H1 (cell line): ENCODE measurements around the gene TLK2. TPM values are rescaled to one million over a fixed set of nuclear protein-coding genes. Genes with fewer than 3 reads are reported as not detected.

Experiments
- CTCF ChIA-PET: fragments of 300-600 bp; sonication (Branson Sonifier 250); formaldehyde crosslinking; loops from one replicate; lab custom pipeline; 2021; ENCODE audit not compliant: partially characterized antibody; lab: Charles Lee
- POLR2A ChIA-PET: fragments of 300-600 bp; sonication (Branson Sonifier 250); formaldehyde crosslinking; loops from one replicate; lab custom pipeline; 2021; ENCODE audit warnings: inconsistent platforms; ENCODE audit not compliant: partially characterized antibody; lab: Charles Lee
- DNase-seq, 2 experiments: peaks; one replicate each; pipeline versions ENCODE4 v3.0.0 to v3.0.0-alpha.2; 2010 to 2022; ENCODE audit warnings: low spot score in 2 of 2, low read depth in 1 of 2, mixed read lengths in 1 of 2
- FAIRE-seq: peaks from 2 replicates; lab custom pipeline; 2011; peaks lifted over from hg19 to GRCh38; lab: Jason Lieb, UNC
- H2AFZ ChIP-seq: 2 replicates; pipeline ENCODE4 v1.8.1; 2012; ENCODE audit warnings: low read length, inconsistent platforms
- H2AK5ac ChIP-seq: 2 replicates; pipeline ENCODE4 v1.6.1; 2013; ENCODE audit warnings: low read depth, low read length
- H2BK120ac ChIP-seq: replicated peaks from 2 replicates; pipeline ENCODE3; 2013; ENCODE audit warnings: low read depth, low read length, inconsistent platforms
- H2BK12ac ChIP-seq: 2 replicates; pipeline ENCODE4 v1.6.1; 2013; ENCODE audit warnings: low read depth, low read length
- H2BK15ac ChIP-seq: 2 replicates; pipeline ENCODE4 v1.6.1; 2013; ENCODE audit warnings: low read length
- H2BK20ac ChIP-seq: 2 replicates; pipeline ENCODE4 v1.6.1; 2013; ENCODE audit warnings: low read length
- H2BK5ac ChIP-seq: 2 replicates; pipeline ENCODE4 v1.6.1; 2013; ENCODE audit warnings: low read depth, low read length
- H3K14ac ChIP-seq: 2 replicates; pipeline ENCODE4 v1.6.1; 2013; ENCODE audit warnings: inconsistent platforms; ENCODE audit not compliant: insufficient read length
- H3K18ac ChIP-seq: 2 replicates; pipeline ENCODE4 v1.6.1; 2013; ENCODE audit warnings: low read length; ENCODE audit errors: extremely low read depth
- H3K23ac ChIP-seq: 2 replicates; pipeline ENCODE4 v1.6.1; 2013; ENCODE audit warnings: inconsistent platforms; ENCODE audit not compliant: insufficient read length
- H3K23me2 ChIP-seq: 2 replicates; pipeline ENCODE4 v1.6.1; 2013; ENCODE audit warnings: low read depth, low read length
- H3K27ac ChIP-seq: 2 replicates; pipeline ENCODE4 v1.6.1; 2011; ENCODE audit warnings: low read depth, low read length, inconsistent platforms
- H3K27me3 ChIP-seq, 4 experiments: replicated peaks in 1 of 4; 1 replicate in 1 of 4; 2 replicates in 3 of 4; pipeline versions ENCODE4 v1.6.1 to v1.8.1; 2011 to 2013; ENCODE audit warnings: low read length in 3 of 4, mild to moderate bottlenecking in 3 of 4, inconsistent platforms in 2 of 4, mixed read lengths in 2 of 4, moderate library complexity in 1 of 4; ENCODE audit not compliant: control insufficient read depth in 3 of 4, insufficient read depth in 3 of 4; ENCODE audit errors: extremely low read depth in 1 of 4
- H3K36me3 ChIP-seq, 4 experiments: 2 replicates each; pipeline versions ENCODE4 v1.6.1 to v1.8.1; 2011 to 2013; ENCODE audit warnings: mild to moderate bottlenecking in 4 of 4, low read length in 3 of 4, moderate library complexity in 2 of 4, control low read depth in 1 of 4, inconsistent platforms in 1 of 4; ENCODE audit not compliant: insufficient read depth in 4 of 4, control insufficient read depth in 2 of 4
- H3K4ac ChIP-seq: replicated peaks from 2 replicates; pipeline ENCODE3; 2013; ENCODE audit warnings: low read length, low read depth, mixed read lengths, inconsistent platforms; ENCODE audit not compliant: insufficient read length
- H3K4me1 ChIP-seq, 4 experiments: replicated peaks in 1 of 4; 1 replicate in 1 of 4; 2 replicates in 3 of 4; pipeline versions ENCODE4 v1.6.1 to v1.8.1; 2011 to 2013; ENCODE audit warnings: low read length in 3 of 4, inconsistent platforms in 2 of 4, mixed read lengths in 1 of 4; ENCODE audit not compliant: insufficient read depth in 4 of 4, control insufficient read depth in 3 of 4
- H3K4me2 ChIP-seq, 2 experiments: 2 replicates each; pipeline versions ENCODE4 v1.6.1 to v1.8.1; 2011 to 2013; ENCODE audit warnings: low read depth in 2 of 2, low read length in 2 of 2, control low read depth in 1 of 2, inconsistent platforms in 1 of 2, mild to moderate bottlenecking in 1 of 2; ENCODE audit not compliant: insufficient read depth in 1 of 2
- H3K4me3 ChIP-seq, 4 experiments: fragments of 200-600, 300-600 bp in 1 of 4; sonication (generic), shearing (Covaris generic), sonication (Bioruptor Twin) in 1 of 4; 2 replicates each; pipeline versions ENCODE4 v1.5.1 to v1.8.1; 2011 to 2016; ENCODE audit warnings: low read length in 4 of 4, low read depth in 3 of 4, control low read depth in 2 of 4, inconsistent platforms in 2 of 4, mild to moderate bottlenecking in 2 of 4, mixed read lengths in 1 of 4, moderate library complexity in 1 of 4; ENCODE audit not compliant: insufficient read depth in 2 of 4; ENCODE audit errors: extremely low read depth in 1 of 4
- H3K56ac ChIP-seq: replicated peaks from 2 replicates; pipeline ENCODE3; 2013; ENCODE audit warnings: low read depth, mild to moderate bottlenecking, mixed read lengths, low read length, inconsistent platforms; ENCODE audit not compliant: insufficient read length
- H3K79me1 ChIP-seq: 2 replicates; pipeline ENCODE4 v1.6.1; 2013; ENCODE audit warnings: low read depth, low read length, control low read depth
- H3K79me2 ChIP-seq, 2 experiments: 2 replicates each; pipeline versions ENCODE4 v1.6.1 to v1.8.1; 2012 to 2013; ENCODE audit warnings: low read length in 2 of 2, mild to moderate bottlenecking in 2 of 2, inconsistent platforms in 1 of 2; ENCODE audit not compliant: insufficient read depth in 2 of 2, control insufficient read depth in 1 of 2
- H3K9ac ChIP-seq, 4 experiments: replicated peaks in 1 of 4; 1 replicate in 1 of 4; 2 replicates in 3 of 4; pipeline versions ENCODE4 v1.6.1 to v1.8.1; 2011 to 2013; ENCODE audit warnings: low read depth in 3 of 4, low read length in 3 of 4, control low read depth in 2 of 4, mild to moderate bottlenecking in 2 of 4, moderate library complexity in 2 of 4, inconsistent platforms in 1 of 4; ENCODE audit errors: extremely low read depth in 1 of 4
- H3K9me3 ChIP-seq, 2 experiments: 2 replicates each; pipeline versions ENCODE4 v1.6.1 to v1.8.1; 2012 to 2013; ENCODE audit warnings: mild to moderate bottlenecking in 2 of 2, moderate library complexity in 2 of 2, control low read depth in 1 of 2, inconsistent platforms in 1 of 2, low read depth in 1 of 2, low read length in 1 of 2, mixed read lengths in 1 of 2; ENCODE audit not compliant: insufficient read depth in 2 of 2
- H4K20me1 ChIP-seq, 2 experiments: replicated peaks in 1 of 2; 2 replicates each; pipeline versions ENCODE3 to v1.8.1; 2011 to 2013; ENCODE audit warnings: inconsistent platforms in 2 of 2, low read length in 2 of 2, mild to moderate bottlenecking in 1 of 2; ENCODE audit not compliant: insufficient read depth in 2 of 2, control insufficient read depth in 1 of 2
- H4K5ac ChIP-seq: 2 replicates; pipeline ENCODE4 v1.6.1; 2013; ENCODE audit warnings: low read length, low read depth, mixed read lengths, inconsistent platforms; ENCODE audit not compliant: insufficient read length
- H4K8ac ChIP-seq: 2 replicates; pipeline ENCODE4 v1.8.0; 2013; ENCODE audit warnings: mild to moderate bottlenecking, moderate library complexity, low read length, inconsistent platforms; ENCODE audit not compliant: insufficient read depth; ENCODE audit errors: extremely low read depth
- H4K91ac ChIP-seq: replicated peaks from 2 replicates; pipeline ENCODE3; 2013; ENCODE audit warnings: low read length, mixed read lengths, inconsistent platforms; ENCODE audit not compliant: insufficient read length
- ATF2 ChIP-seq: IDR thresholded peaks from 2 replicates; pipeline ENCODE4 v1.6.1; 2012; ENCODE audit warnings: low read length, inconsistent platforms
- CBX8 ChIP-seq: fragments of 300-800, 300-1000 bp; sonication (generic); IDR thresholded peaks from 2 replicates; pipeline ENCODE4 v1.7.1; 2016; ENCODE audit warnings: low read depth, low read length, borderline replicate concordance
- CREB1 ChIP-seq: IDR thresholded peaks from 2 replicates; pipeline ENCODE4 v1.6.1; 2012; ENCODE audit warnings: inconsistent platforms
- KDM4A ChIP-seq: IDR thresholded peaks from one replicate; pipeline ENCODE4 v1.7.1; 2012; ENCODE audit warnings: low read depth, mild to moderate bottlenecking, moderate library complexity, low read length, inconsistent platforms; ENCODE audit not compliant: severe bottlenecking
- POLR2A ChIP-seq, 2 experiments: IDR thresholded peaks; 1 replicate in 1 of 2; 2 replicates in 1 of 2; pipeline ENCODE4 v1.6.1; 2011; ENCODE audit warnings: low read depth in 2 of 2, low read length in 2 of 2, mild to moderate bottlenecking in 2 of 2; ENCODE audit errors: control extremely low read depth in 1 of 2
- SIRT6 ChIP-seq: IDR thresholded peaks from one replicate; pipeline ENCODE4 v1.7.1; 2012; ENCODE audit warnings: low read length, inconsistent platforms
- TAF7 ChIP-seq: optimal IDR thresholded peaks from 2 replicates; pipeline ENCODE3; 2011; ENCODE audit warnings: low read depth, mild to moderate bottlenecking, inconsistent platforms, low read length, moderate library complexity, borderline replicate concordance
- YY1 ChIP-seq: IDR thresholded peaks from 2 replicates; pipeline ENCODE4 v1.6.1; 2011; ENCODE audit warnings: low read depth, mild to moderate bottlenecking, low read length
- WGBS, 2 experiments: shearing (Covaris generic) in 1 of 2; methylation state at CpG; one replicate each; pipeline versions ENCODE4 v1.1.6 to v1.1.7; 2013 to 2015; ENCODE audit warnings: low lambda C conversion rate in 2 of 2, mixed read lengths in 2 of 2, inconsistent platforms in 1 of 2, low coverage in 1 of 2, missing lambda C conversion rate in 1 of 2; ENCODE audit not compliant: insufficient replicate concordance in 2 of 2, insufficient coverage in 1 of 2, insufficient read length in 1 of 2; ENCODE audit errors: extremely low coverage in 1 of 2, missing lambda C conversion rate in 1 of 2; 5-methylcytosine and 5-hydroxymethylcytosine counted together
- polyA plus RNA-seq, 7 experiments: library from polyadenylated mRNA; depleted of rRNA in 3 of 7; stranded (reverse) in 5 of 7; unstranded in 2 of 7; fragments of >200 nt in 5 of 7; fragments of 200-250 nt in 2 of 7; gene quantifications; 1 replicate in 5 of 7; 2 replicates in 1 of 7; 4 replicates in 1 of 7; pipeline versions ENCODE4 v1.2.1 to v1.2.3, GENCODE V29; 2011 to 2013; ENCODE audit warnings: missing spikeins in 2 of 7, mixed read lengths in 2 of 7
- total RNA-seq: library from RNA; stranded (reverse); fragmentation: NEBNext Ultra II Directional; extraction: Animal tissue kit (Norgen Biotek cat#: 25700); gene quantifications from 2 replicates; pipeline ENCODE4 v1.2.1, GENCODE V29; 2021

Gene TLK2
- total and polyA plus RNA-seq, 2 of the 8 experiments (the other 6 are each of a cell fraction or from before 2014, with no cell fraction given) = 43.1 to 59.9 TPM

GRCh38 chr17:62572888-62573401, 94.3 kb downstream of the TLK2 start:
- no peak overlapping the region for H3K27ac ChIP-seq

More at GRCh38 chr17:62572888-62573401, 94.3 kb downstream of the TLK2 start:
- H4K8ac ChIP-seq = no peak overlapping the region
- H2AK5ac ChIP-seq = no peak overlapping the region
- no peak overlapping the region for H4K91ac ChIP-seq
- H4K5ac ChIP-seq = no peak overlapping the region
- peaks cover 0 to 3% of the 10 kb centered on the region in 2 experiments for H4K20me1 ChIP-seq
- no peak overlapping the region for H3K4me2 ChIP-seq
- H3K23ac ChIP-seq = no peak overlapping the region
- H2BK15ac ChIP-seq = no peak overlapping the region
- H3K18ac ChIP-seq = no peak overlapping the region
- no peak overlapping the region for H3K4me3 ChIP-seq
- H3K56ac ChIP-seq = no peak overlapping the region
- H2BK20ac ChIP-seq = no peak overlapping the region
- no peak overlapping the region for H3K4ac ChIP-seq
- no peak overlapping the region for H2AFZ ChIP-seq
- H3K9ac ChIP-seq = no peak overlapping the region
- TF ChIP-seq POLR2A (IDR thresholded peaks at IDR 0.05; ENCODE audit: control extremely low read depth in 1 of 2, low read depth in 2 of 2, low read length in 2 of 2) = no peak
- no peak for TF ChIP-seq KDM4A
- TF ChIP-seq TAF7 = no peak
- no peak for TF ChIP-seq CREB1
- no peak for TF ChIP-seq ATF2
- no peak for TF ChIP-seq CBX8
- TF ChIP-seq SIRT6 = no peak
- no peak for TF ChIP-seq YY1
- no peak overlapping the region for H3K14ac ChIP-seq
- no peak overlapping the region for H2BK5ac ChIP-seq
- ChIA-PET POLR2A (no interaction called here), CTCF (interaction anchor here (1.6 kb wide), 1 partner anchor 10 kb away, joined by 4 read pairs; no protein-coding TSS in a partner anchor)
- no peak overlapping the region for H2BK120ac ChIP-seq
- no peaks in the 10 kb centered on the region for H3K23me2 ChIP-seq
- no peaks in the 10 kb centered on the region for H3K79me1 ChIP-seq
- H3K27me3 ChIP-seq = no peaks in the 10 kb centered on the region
- H3K4me1 ChIP-seq = no peaks in the 10 kb centered on the region
- H3K9me3 ChIP-seq = no peaks in the 10 kb centered on the region
- FAIRE-seq = no peak
- no peak for DNase-seq
- WGBS, 2 experiments = 91% methylated on average over 7 of the region's 7 CpGs; no CpG with 5 or more reads in 1 of the 2 experiments
- no peak overlapping the region for H2BK12ac ChIP-seq
- peaks cover 0 to 32% (median 9%) of the 10 kb centered on the region in 4 experiments; a peak in 4 of 8 replicates for H3K36me3 ChIP-seq
- no peaks in the 10 kb centered on the region for H3K79me2 ChIP-seq
